GM12878 (cell line): Measurements from ENCODE around the gene HADH.

Source experiments
- EP300 ChIP-seq, 2 experiments: fragments of 150-350 bp in 1 of 2; IDR thresholded peaks; 2 replicates each; pipeline ENCODE4 v1.6.1; 2011 to 2012; ENCODE audit warnings: low read depth in 2 of 2, low read length in 2 of 2, borderline replicate concordance in 1 of 2, improper control_type of control experiment in 1 of 2, inconsistent platforms in 1 of 2; ENCODE audit not compliant: control insufficient read depth in 1 of 2
- MAX ChIP-seq: IDR thresholded peaks from 2 replicates; pipeline ENCODE4 v1.6.1; 2012; ENCODE audit warnings: low read depth, low read length, improper control_type of control experiment
- PBX3 ChIP-seq: IDR thresholded peaks from 2 replicates; pipeline ENCODE4 v1.6.1; 2011; ENCODE audit warnings: mild to moderate bottlenecking, low read depth, low read length, moderate library complexity; ENCODE audit not compliant: insufficient replicate concordance
- POLR2A ChIP-seq: IDR thresholded peaks from 2 replicates; pipeline ENCODE4 v1.6.1; 2011; ENCODE audit warnings: low read depth, mild to moderate bottlenecking, low read length
- POLR2AphosphoS5 ChIP-seq: IDR thresholded peaks from 2 replicates; pipeline ENCODE4 v1.6.1; 2011; ENCODE audit warnings: mild to moderate bottlenecking, low read length, inconsistent platforms
- SP1 ChIP-seq: IDR thresholded peaks from one replicate; pipeline ENCODE4 v1.6.1; 2011; ENCODE audit warnings: low read depth, low read length
- USF1 ChIP-seq: IDR thresholded peaks from 2 replicates; pipeline ENCODE4 v1.6.1; 2011; ENCODE audit warnings: borderline replicate concordance, low read depth, mild to moderate bottlenecking, moderate library complexity, mixed read lengths, low read length; ENCODE audit not compliant: insufficient read depth; ENCODE audit errors: extremely low read length

GRCh38 chr4:107978716-107979451 lies 10.8 kb upstream of the HADH start:
- TF ChIP-seq EP300 (IDR thresholded peaks at IDR 0.05; ENCODE audit: borderline replicate concordance in 1 of 2, control insufficient read depth in 1 of 2, low read depth in 2 of 2, low read length in 2 of 2): no peak
- TF ChIP-seq SP1: no peak
- no peak for TF ChIP-seq POLR2A
- TF ChIP-seq USF1: no peak
- TF ChIP-seq MAX: no peak
- no peak for TF ChIP-seq POLR2AphosphoS5
- TF ChIP-seq PBX3: no peak
